WTC11 (cell line): ENCODE results near the gene RASAL2. TPM values are rescaled to one million over a fixed set of nuclear protein-coding genes. Genes with fewer than 3 reads are reported as not detected.

Experiments used
- ATAC-seq: fragments of 200-7000 bp; cut with Tn5 transposase; 2 replicates; pipeline ENCODE4 v1.10.0; 2021; ENCODE audit warnings: mild to moderate bottlenecking, moderate library complexity
- CTCF ChIA-PET: fragments of 300-600 bp; sonication (Branson Sonifier 250); formaldehyde crosslinking; loops from one replicate; lab custom pipeline; 2021; ENCODE audit warnings: antibody characterized with exemption; lab: Charles Lee
- POLR2A ChIA-PET: fragments of 350-600 bp; sonication (Branson Sonifier 250); formaldehyde crosslinking; loops from one replicate; lab custom pipeline; 2021; ENCODE audit warnings: antibody characterized with exemption; lab: Charles Lee
- DNase-seq: peaks from one replicate; pipeline ENCODE4 v3.0.0; 2021; ENCODE audit warnings: low spot score
- H3K27ac Mint-ChIP-seq: 2 replicates; pipeline ENCODE4 v1.8.0; 2021; ENCODE audit warnings: mixed read lengths
- H3K27me3 Mint-ChIP-seq: 2 replicates; pipeline ENCODE4 v1.8.0; 2021; ENCODE audit warnings: low read depth, mild to moderate bottlenecking, moderate library complexity, mixed read lengths
- H3K36me3 Mint-ChIP-seq: 2 replicates; pipeline ENCODE4 v1.8.0; 2021; ENCODE audit warnings: mixed read lengths
- H3K4me1 Mint-ChIP-seq: 2 replicates; pipeline ENCODE4 v1.8.0; 2022; ENCODE audit warnings: mixed read lengths
- H3K4me3 Mint-ChIP-seq: 2 replicates; pipeline ENCODE4 v1.8.0; 2021; ENCODE audit warnings: mild to moderate bottlenecking, moderate library complexity, mixed read lengths
- H3K9me3 Mint-ChIP-seq: 2 replicates; pipeline ENCODE4 v1.8.0; 2021; ENCODE audit warnings: mixed read lengths
- ATF2 ChIP-seq: sonication (generic); formaldehyde crosslinking; IDR thresholded peaks from 2 replicates; pipeline ENCODE4 v1.8.1; 2022; ENCODE audit warnings: low read depth, missing genetic modification reagents, borderline replicate concordance
- HMGXB4 ChIP-seq: sonication (generic); formaldehyde crosslinking; IDR thresholded peaks from 2 replicates; pipeline ENCODE4 v1.8.1; 2023; ENCODE audit warnings: mild to moderate bottlenecking, moderate library complexity, missing genetic modification reagents
- NFATC4 ChIP-seq: fragments of 250-450 bp; sonication (Bioruptor Pico); IDR thresholded peaks from 2 replicates; pipeline ENCODE4 v1.9.0; 2021; ENCODE audit warnings: mild to moderate bottlenecking
- PRRX2 ChIP-seq: fragments of 250-450 bp; sonication (Bioruptor Pico); IDR thresholded peaks from 2 replicates; pipeline ENCODE4 v1.8.0; 2021; ENCODE audit warnings: mild to moderate bottlenecking
- SOX15 ChIP-seq: fragments of 250-450 bp; sonication (Bioruptor Pico); IDR thresholded peaks from 2 replicates; pipeline ENCODE4 v1.9.0; 2021; ENCODE audit warnings: mild to moderate bottlenecking
- ZBTB43 ChIP-seq: sonication (generic); formaldehyde crosslinking; IDR thresholded peaks from 2 replicates; pipeline ENCODE4 v1.8.1; 2023; ENCODE audit warnings: mild to moderate bottlenecking, missing genetic modification reagents
- ZNF138 ChIP-seq: sonication (generic); formaldehyde crosslinking; conservative IDR thresholded peaks from 2 replicates; pipeline ENCODE4 v1.8.1; 2022; ENCODE audit warnings: mild to moderate bottlenecking, moderate library complexity, missing genetic modification reagents
- ZNF512 ChIP-seq: sonication (generic); formaldehyde crosslinking; IDR thresholded peaks from 2 replicates; pipeline ENCODE4 v1.8.1; 2022; ENCODE audit warnings: missing genetic modification reagents, borderline replicate concordance
- ZNF671 ChIP-seq: fragments of 250-450 bp; sonication (Bioruptor Pico); IDR thresholded peaks from 2 replicates; pipeline ENCODE4 v1.8.0; 2021; ENCODE audit warnings: mild to moderate bottlenecking
- ZSCAN18 ChIP-seq: fragments of 250-450 bp; sonication (Bioruptor Pico); IDR thresholded peaks from 2 replicates; pipeline ENCODE4 v2.1.2; 2022; ENCODE audit warnings: mild to moderate bottlenecking, moderate library complexity
- total RNA-seq: library from RNA; stranded (reverse); gene quantifications from 3 replicates; pipeline ENCODE4 v1.2.3, GENCODE V29; 2021
- TF ChIP-seq, protein P1 (sequence below): sonication (generic); formaldehyde crosslinking; IDR thresholded peaks from 2 replicates; pipeline ENCODE4 v1.8.1; 2023; ENCODE audit warnings: mild to moderate bottlenecking, missing genetic modification reagents, borderline replicate concordance
- TF ChIP-seq, protein P2 (sequence below): fragments of 250-450 bp; sonication (Bioruptor Pico); IDR thresholded peaks from 2 replicates; pipeline ENCODE4 v1.9.0; 2021; ENCODE audit warnings: mild to moderate bottlenecking, borderline replicate concordance
- TF ChIP-seq, protein P3 (sequence below): sonication (generic); formaldehyde crosslinking; IDR thresholded peaks from 2 replicates; pipeline ENCODE4 v1.8.1; 2022; ENCODE audit warnings: low read depth, mild to moderate bottlenecking, moderate library complexity, missing genetic modification reagents, borderline replicate concordance
- TF ChIP-seq, protein P4 (sequence below): sonication (generic); formaldehyde crosslinking; IDR thresholded peaks from 2 replicates; pipeline ENCODE4 v1.8.0; 2022; ENCODE audit warnings: missing genetic modification reagents

RASAL2 gene
- total RNA-seq, 1 experiment from 2014 or later, result 29.5 TPM

DNA sequence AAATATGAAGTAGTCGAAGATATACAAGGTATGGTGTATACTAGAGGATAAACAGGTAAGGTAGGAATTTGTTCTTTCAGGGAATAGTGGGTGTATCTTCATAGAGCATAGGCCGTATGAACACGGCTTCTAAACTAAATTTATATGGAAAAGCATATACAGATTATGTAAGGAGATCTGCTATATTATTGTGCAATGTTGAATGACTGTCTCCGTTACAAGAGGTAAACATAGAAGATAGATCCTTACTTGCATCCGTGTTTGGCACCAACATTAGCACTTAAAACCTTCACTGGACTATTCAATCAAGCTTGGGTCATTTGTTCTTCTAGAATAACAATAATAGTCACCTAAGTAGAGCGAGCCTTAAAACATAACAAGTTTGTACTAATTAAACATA, 357.0 kb downstream of the RASAL2 start (continued):
- TF ChIP-seq, protein P1, sequence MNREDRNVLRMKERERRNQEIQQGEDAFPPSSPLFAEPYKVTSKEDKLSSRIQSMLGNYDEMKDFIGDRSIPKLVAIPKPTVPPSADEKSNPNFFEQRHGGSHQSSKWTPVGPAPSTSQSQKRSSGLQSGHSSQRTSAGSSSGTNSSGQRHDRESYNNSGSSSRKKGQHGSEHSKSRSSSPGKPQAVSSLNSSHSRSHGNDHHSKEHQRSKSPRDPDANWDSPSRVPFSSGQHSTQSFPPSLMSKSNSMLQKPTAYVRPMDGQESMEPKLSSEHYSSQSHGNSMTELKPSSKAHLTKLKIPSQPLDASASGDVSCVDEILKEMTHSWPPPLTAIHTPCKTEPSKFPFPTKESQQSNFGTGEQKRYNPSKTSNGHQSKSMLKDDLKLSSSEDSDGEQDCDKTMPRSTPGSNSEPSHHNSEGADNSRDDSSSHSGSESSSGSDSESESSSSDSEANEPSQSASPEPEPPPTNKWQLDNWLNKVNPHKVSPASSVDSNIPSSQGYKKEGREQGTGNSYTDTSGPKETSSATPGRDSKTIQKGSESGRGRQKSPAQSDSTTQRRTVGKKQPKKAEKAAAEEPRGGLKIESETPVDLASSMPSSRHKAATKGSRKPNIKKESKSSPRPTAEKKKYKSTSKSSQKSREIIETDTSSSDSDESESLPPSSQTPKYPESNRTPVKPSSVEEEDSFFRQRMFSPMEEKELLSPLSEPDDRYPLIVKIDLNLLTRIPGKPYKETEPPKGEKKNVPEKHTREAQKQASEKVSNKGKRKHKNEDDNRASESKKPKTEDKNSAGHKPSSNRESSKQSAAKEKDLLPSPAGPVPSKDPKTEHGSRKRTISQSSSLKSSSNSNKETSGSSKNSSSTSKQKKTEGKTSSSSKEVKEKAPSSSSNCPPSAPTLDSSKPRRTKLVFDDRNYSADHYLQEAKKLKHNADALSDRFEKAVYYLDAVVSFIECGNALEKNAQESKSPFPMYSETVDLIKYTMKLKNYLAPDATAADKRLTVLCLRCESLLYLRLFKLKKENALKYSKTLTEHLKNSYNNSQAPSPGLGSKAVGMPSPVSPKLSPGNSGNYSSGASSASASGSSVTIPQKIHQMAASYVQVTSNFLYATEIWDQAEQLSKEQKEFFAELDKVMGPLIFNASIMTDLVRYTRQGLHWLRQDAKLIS (CRISPR knock-in tag), result no peak

GRCh38 chr1:178451529-178451928, 357.6 kb downstream of the RASAL2 start:
- DNase-seq (no peak), ATAC-seq (no peak)
- TF ChIP-seq HMGXB4 (CRISPR knock-in tag) (no peak), ZNF671 (CRISPR knock-in tag) (no peak), ATF2 (CRISPR knock-in tag) (no peak), SOX15 (CRISPR knock-in tag) (no peak), ZSCAN18 (CRISPR knock-in tag) (no peak), PRRX2 (CRISPR knock-in tag) (no peak), NFATC4 (CRISPR knock-in tag) (no peak), ZNF512 (no peak), ZNF138 (CRISPR knock-in tag) (no peak), ZBTB43 (no peak)
- TF ChIP-seq, protein P2, sequence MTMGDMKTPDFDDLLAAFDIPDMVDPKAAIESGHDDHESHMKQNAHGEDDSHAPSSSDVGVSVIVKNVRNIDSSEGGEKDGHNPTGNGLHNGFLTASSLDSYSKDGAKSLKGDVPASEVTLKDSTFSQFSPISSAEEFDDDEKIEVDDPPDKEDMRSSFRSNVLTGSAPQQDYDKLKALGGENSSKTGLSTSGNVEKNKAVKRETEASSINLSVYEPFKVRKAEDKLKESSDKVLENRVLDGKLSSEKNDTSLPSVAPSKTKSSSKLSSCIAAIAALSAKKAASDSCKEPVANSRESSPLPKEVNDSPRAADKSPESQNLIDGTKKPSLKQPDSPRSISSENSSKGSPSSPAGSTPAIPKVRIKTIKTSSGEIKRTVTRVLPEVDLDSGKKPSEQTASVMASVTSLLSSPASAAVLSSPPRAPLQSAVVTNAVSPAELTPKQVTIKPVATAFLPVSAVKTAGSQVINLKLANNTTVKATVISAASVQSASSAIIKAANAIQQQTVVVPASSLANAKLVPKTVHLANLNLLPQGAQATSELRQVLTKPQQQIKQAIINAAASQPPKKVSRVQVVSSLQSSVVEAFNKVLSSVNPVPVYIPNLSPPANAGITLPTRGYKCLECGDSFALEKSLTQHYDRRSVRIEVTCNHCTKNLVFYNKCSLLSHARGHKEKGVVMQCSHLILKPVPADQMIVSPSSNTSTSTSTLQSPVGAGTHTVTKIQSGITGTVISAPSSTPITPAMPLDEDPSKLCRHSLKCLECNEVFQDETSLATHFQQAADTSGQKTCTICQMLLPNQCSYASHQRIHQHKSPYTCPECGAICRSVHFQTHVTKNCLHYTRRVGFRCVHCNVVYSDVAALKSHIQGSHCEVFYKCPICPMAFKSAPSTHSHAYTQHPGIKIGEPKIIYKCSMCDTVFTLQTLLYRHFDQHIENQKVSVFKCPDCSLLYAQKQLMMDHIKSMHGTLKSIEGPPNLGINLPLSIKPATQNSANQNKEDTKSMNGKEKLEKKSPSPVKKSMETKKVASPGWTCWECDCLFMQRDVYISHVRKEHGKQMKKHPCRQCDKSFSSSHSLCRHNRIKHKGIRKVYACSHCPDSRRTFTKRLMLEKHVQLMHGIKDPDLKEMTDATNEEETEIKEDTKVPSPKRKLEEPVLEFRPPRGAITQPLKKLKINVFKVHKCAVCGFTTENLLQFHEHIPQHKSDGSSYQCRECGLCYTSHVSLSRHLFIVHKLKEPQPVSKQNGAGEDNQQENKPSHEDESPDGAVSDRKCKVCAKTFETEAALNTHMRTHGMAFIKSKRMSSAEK (CRISPR knock-in tag), result no peak
- TF ChIP-seq, protein P3, sequence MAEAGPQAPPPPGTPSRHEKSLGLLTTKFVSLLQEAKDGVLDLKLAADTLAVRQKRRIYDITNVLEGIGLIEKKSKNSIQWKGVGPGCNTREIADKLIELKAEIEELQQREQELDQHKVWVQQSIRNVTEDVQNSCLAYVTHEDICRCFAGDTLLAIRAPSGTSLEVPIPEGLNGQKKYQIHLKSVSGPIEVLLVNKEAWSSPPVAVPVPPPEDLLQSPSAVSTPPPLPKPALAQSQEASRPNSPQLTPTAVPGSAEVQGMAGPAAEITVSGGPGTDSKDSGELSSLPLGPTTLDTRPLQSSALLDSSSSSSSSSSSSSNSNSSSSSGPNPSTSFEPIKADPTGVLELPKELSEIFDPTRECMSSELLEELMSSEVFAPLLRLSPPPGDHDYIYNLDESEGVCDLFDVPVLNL, result no peak
- TF ChIP-seq, protein P4, sequence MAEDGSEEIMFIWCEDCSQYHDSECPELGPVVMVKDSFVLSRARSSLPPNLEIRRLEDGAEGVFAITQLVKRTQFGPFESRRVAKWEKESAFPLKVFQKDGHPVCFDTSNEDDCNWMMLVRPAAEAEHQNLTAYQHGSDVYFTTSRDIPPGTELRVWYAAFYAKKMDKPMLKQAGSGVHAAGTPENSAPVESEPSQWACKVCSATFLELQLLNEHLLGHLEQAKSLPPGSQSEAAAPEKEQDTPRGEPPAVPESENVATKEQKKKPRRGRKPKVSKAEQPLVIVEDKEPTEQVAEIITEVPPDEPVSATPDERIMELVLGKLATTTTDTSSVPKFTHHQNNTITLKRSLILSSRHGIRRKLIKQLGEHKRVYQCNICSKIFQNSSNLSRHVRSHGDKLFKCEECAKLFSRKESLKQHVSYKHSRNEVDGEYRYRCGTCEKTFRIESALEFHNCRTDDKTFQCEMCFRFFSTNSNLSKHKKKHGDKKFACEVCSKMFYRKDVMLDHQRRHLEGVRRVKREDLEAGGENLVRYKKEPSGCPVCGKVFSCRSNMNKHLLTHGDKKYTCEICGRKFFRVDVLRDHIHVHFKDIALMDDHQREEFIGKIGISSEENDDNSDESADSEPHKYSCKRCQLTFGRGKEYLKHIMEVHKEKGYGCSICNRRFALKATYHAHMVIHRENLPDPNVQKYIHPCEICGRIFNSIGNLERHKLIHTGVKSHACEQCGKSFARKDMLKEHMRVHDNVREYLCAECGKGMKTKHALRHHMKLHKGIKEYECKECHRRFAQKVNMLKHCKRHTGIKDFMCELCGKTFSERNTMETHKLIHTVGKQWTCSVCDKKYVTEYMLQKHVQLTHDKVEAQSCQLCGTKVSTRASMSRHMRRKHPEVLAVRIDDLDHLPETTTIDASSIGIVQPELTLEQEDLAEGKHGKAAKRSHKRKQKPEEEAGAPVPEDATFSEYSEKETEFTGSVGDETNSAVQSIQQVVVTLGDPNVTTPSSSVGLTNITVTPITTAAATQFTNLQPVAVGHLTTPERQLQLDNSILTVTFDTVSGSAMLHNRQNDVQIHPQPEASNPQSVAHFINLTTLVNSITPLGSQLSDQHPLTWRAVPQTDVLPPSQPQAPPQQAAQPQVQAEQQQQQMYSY (CRISPR knock-in tag), result no peak
- H3K9me3 Mint-ChIP-seq, result no peaks in the 10 kb centered on the region
- no peak overlapping the region for H3K4me3 Mint-ChIP-seq
- H3K4me1 Mint-ChIP-seq, result peaks cover 4% of the 10 kb centered on the region; the same call in 1 of the 2 replicates
- H3K27ac Mint-ChIP-seq, result no peak overlapping the region
- ChIA-PET POLR2A (no interaction called here), CTCF (no interaction called here)
- H3K27me3 Mint-ChIP-seq, result no peaks in the 10 kb centered on the region
- H3K36me3 Mint-ChIP-seq, result peaks cover 9% of the 10 kb centered on the region
